Measurements from ENCODE around the gene SLX1B. TPM values are rescaled to one million over a fixed set of nuclear protein-coding genes. Genes with fewer than 3 reads are reported as not detected.

The SLX1B gene
- total RNA-seq, 1 experiment from 2014 or later, result 54.9 TPM

Other genes with a start within 250 kb of the SLX1B start
- gene NPIPB11, start 47.8 kb upstream of the SLX1B start, total RNA-seq (2021; ENCODE audit: unreplicated experiment), result 0.37 TPM
- gene BOLA2, start 182 bp upstream of the SLX1B start, total RNA-seq (2021; ENCODE audit: unreplicated experiment), result 9.5 TPM
- 7.2 TPM for gene SULT1A4, start 5.4 kb downstream of the SLX1B start, total RNA-seq (2021; ENCODE audit: unreplicated experiment)
- gene NPIPB12, start 51.9 kb downstream of the SLX1B start, total RNA-seq (2021; ENCODE audit: unreplicated experiment), result 41.0 TPM
- 0.47 TPM for gene SPN, start 208.7 kb downstream of the SLX1B start, total RNA-seq (2021; ENCODE audit: unreplicated experiment)
- 0.52 TPM for gene QPRT, start 224.6 kb downstream of the SLX1B start, total RNA-seq (2021; ENCODE audit: unreplicated experiment)